Activated naive CD8-positive, alpha-beta T cell treated with anti-CD3 and anti-CD28 coated beads, Interleukin-2, amount 10 ng/mL, durations not matched to agents 7 days and 5 days (primary cell): ENCODE measurements around the gene SLC7A8. TPM values are rescaled to one million over a fixed set of nuclear protein-coding genes. Genes with fewer than 3 reads are reported as not detected.

Source experiments
- ATAC-seq: fragments of 150-1000 bp; cut with Tn5 transposase; one replicate; pipeline ENCODE4 v1.10.0; 2021; ENCODE audit warnings: low read depth, moderate library complexity
- POLR2A ChIA-PET: fragments of 350-600 bp; sonication (Branson Sonifier 250); formaldehyde crosslinking; loops from one replicate; lab custom pipeline; 2021; ENCODE audit warnings: antibody characterized with exemption; lab: Charles Lee
- DNase-seq: peaks from one replicate; pipeline ENCODE4 v3.0.0; 2021
- H3K27ac Mint-ChIP-seq: one replicate; pipeline ENCODE4 v1.8.0; 2022; ENCODE audit warnings: mild to moderate bottlenecking, mixed read lengths
- H3K27me3 Mint-ChIP-seq: one replicate; pipeline ENCODE4 v1.8.0; 2022; ENCODE audit warnings: mild to moderate bottlenecking, moderate library complexity, mixed read lengths
- H3K36me3 Mint-ChIP-seq: one replicate; pipeline ENCODE4 v1.8.0; 2021; ENCODE audit warnings: mild to moderate bottlenecking, mixed read lengths
- H3K4me1 Mint-ChIP-seq: one replicate; pipeline ENCODE4 v1.8.0; 2021; ENCODE audit warnings: mixed read lengths
- H3K4me3 Mint-ChIP-seq: one replicate; pipeline ENCODE4 v1.8.0; 2022; ENCODE audit warnings: mild to moderate bottlenecking, moderate library complexity, mixed read lengths
- H3K9me3 Mint-ChIP-seq: one replicate; pipeline ENCODE4 v1.8.0; 2021; ENCODE audit warnings: mixed read lengths
- total RNA-seq, 2 experiments: library from RNA; stranded (reverse); gene quantifications; one replicate each; pipeline ENCODE4 v1.2.3, GENCODE V29; 2021

Gene SLC7A8
- total RNA-seq, 2 experiments from 2014 or later, result 1.8 to 3.1 TPM

GRCh38 chr14:23127861-23128260, 55.6 kb downstream of the SLC7A8 start:
- DNase-seq, result no peak
- Mint-ChIP-seq H3K27ac (peak overlapping the region; percentile 52), H3K4me3 (no peak overlapping the region), H3K4me1 (peaks cover 9% of the 10 kb centered on the region), H3K27me3 (no peaks in the 10 kb centered on the region), H3K36me3 (no peaks in the 10 kb centered on the region), H3K9me3 (no peaks in the 10 kb centered on the region)
- ATAC-seq, result no peak
- POLR2A ChIA-PET, result no interaction called here

DNA sequence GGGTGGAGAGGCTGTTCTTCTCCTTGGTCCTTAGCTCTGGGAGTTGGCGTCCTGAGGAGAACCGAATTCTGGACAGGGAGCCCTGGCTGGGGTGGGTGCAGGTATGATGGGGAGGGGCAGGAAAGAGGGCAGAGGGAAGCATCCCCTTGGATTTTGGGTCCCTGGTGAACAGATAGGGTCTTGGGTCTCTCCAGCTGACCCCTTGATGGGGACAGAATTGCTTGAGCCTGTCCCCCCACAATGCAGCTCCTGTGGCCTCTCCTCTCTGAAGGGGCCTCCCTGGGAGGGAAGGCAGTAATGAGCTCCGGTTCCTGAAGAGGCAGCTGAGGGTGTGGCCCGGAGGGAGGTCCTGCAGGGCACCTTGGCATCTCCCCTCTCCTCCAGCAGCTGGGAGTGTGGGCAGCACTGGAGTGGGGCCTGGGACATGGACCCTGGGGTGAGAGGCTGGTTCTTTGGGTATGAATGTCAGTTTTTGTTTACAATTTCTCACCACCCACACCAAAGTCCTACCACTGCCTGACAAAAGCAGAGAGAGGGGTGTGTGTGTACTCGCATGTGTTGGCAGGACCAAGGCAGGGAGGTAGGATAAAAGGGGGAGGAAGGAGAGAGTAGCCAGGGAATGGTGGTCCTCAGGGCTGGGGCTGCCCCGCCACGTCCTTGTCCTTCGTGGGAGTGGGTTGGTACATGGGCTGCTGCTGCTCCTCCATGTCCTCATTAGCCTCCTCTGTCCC, 56.7 kb downstream of the SLC7A8 start:
- Mint-ChIP-seq H3K9me3 (no peaks in the 10 kb centered on the region), H3K4me1 (peaks cover 9% of the 10 kb centered on the region), H3K27me3 (no peaks in the 10 kb centered on the region), H3K4me3 (no peak overlapping the region), H3K27ac (no peak overlapping the region), H3K36me3 (no peaks in the 10 kb centered on the region)
- POLR2A ChIA-PET, result no interaction called here
- ATAC-seq (no peak), DNase-seq (no peak)

DNA sequence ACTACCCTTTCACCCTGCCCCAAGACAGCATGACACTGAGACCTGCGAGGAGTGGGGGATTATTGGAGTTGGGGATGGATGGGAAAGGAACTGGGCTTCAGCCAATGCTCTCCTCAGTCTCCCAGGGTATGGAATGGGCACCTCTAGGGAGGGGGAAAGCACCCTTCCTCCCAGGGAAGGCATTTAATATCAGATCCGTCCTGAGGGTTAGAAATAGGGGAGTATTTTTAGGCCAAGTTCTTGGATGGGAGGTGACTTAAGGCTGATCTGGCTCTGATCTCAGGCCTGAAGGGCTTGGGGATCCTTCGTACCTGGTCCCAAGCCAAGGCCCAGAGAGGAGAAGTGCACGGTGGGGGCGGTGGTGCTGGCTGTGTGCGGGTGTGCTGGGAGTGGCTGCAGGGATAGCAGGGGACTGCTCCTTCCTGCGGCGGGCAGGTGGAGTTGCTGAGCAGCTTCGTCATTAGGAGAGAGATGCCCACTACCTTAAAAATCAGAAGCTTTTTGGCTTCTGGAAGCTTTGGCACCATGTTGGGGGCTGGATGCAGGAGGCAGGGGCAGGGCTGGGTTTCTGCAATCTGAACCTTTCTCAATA, 57.4 kb downstream of the SLC7A8 start:
- Mint-ChIP-seq H3K9me3 (no peaks in the 10 kb centered on the region), H3K4me1 (peaks cover 15% of the 10 kb centered on the region), H3K27ac (no peak overlapping the region), H3K27me3 (no peaks in the 10 kb centered on the region), H3K36me3 (no peaks in the 10 kb centered on the region), H3K4me3 (no peak overlapping the region)
- no peak for DNase-seq
- no peak for ATAC-seq
- POLR2A ChIA-PET, result no interaction called here

DNA sequence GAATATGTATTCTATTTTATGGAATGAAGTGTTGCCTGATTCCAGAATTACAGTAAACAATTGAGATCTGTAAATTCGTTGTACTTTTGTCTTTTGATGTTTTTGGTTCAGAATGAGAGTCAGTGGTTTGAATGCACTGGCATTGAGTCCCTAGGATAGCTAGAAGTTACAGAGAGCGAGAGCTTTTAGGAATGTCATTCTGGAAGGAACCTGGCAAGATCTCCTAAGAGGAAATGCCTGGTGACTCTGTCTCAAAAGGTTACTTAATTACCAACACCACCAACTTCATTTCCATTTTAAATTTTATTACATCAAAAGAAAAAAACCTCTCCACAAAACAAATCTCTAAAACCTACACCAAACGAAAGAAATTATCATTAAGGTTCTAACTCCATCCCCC, 58.4 kb downstream of the SLC7A8 start:
- ATAC-seq (no peak), DNase-seq (no peak)
- Mint-ChIP-seq H3K27ac (no peak overlapping the region), H3K27me3 (no peaks in the 10 kb centered on the region), H3K36me3 (no peaks in the 10 kb centered on the region), H3K9me3 (no peaks in the 10 kb centered on the region), H3K4me1 (peaks cover 25% of the 10 kb centered on the region), H3K4me3 (no peak overlapping the region)
- POLR2A ChIA-PET, result interaction anchor here (0.9 kb wide), 1 partner anchor 57 kb away, joined by 3 read pairs; no protein-coding TSS in a partner anchor

DNA sequence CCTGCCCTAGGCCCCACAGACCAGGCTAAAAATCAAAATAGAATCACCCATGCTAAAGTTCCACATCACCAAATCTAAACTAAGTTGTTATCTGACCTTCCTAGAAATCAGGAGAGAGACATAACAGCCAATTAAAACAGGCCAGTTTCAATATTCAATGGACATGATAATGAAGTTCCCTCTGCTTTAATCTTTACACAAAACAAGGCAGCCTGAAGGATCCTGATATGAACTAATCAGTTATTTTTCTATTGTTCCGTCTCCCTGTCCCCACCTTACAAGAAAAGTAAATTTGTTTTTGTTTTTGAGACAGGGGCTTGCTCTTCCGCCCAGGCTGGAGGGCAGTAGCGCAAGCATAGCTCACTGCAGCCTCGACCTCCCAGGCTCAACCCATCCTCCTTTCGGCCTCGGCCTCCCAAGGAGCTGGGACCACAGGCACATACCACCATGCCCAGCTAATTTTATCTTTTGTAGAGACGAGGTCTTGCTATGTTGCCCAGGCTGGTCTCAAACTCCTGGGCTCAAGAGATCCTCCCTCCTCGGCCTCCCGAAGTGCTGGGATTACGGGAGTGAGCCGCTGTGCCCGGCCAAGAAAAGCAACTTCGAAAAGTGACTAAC, 59.0 kb downstream of the SLC7A8 start:
- Mint-ChIP-seq H3K4me1 (peaks cover 29% of the 10 kb centered on the region), H3K9me3 (no peaks in the 10 kb centered on the region), H3K27me3 (no peaks in the 10 kb centered on the region), H3K36me3 (no peaks in the 10 kb centered on the region), H3K4me3 (no peak overlapping the region), H3K27ac (no peak overlapping the region)
- POLR2A ChIA-PET, result interaction anchor here (0.9 kb wide), 1 partner anchor 58 kb away, joined by 3 read pairs; no protein-coding TSS in a partner anchor
- no peak for DNase-seq
- no peak for ATAC-seq

DNA sequence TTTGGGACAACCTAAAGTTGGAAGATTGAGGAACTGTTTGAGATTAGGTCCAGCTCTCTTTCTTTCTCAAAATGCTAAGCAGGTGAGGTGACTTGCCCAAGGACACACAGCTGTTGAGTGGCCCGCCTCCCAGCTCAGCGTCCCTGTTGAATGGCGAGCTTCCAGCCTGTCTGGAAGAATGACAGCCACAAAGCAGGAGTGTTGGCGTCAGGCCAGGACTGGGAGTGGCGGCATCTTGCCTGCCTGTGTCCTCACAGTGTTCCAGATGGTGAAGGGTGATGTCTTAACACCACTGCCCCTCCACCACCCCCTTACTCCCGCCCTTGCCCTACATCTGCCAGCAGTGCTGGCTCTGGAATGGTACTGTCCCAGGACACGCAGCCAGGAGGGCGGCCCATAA, 60.0 kb downstream of the SLC7A8 start:
- ATAC-seq (no peak), DNase-seq (no peak)
- POLR2A ChIA-PET, result no interaction called here
- Mint-ChIP-seq H3K9me3 (no peaks in the 10 kb centered on the region), H3K27ac (no peak overlapping the region), H3K4me3 (no peak overlapping the region), H3K36me3 (no peaks in the 10 kb centered on the region), H3K4me1 (peaks cover 32% of the 10 kb centered on the region), H3K27me3 (no peaks in the 10 kb centered on the region)

GRCh38 chr14:23122086-23122485, 61.4 kb downstream of the SLC7A8 start:
- Mint-ChIP-seq H3K4me1 (peaks cover 28% of the 10 kb centered on the region), H3K4me3 (no peak overlapping the region), H3K27me3 (no peaks in the 10 kb centered on the region), H3K36me3 (no peaks in the 10 kb centered on the region), H3K9me3 (no peaks in the 10 kb centered on the region), H3K27ac (no peak overlapping the region)
- no peak for DNase-seq
- no peak for ATAC-seq
- POLR2A ChIA-PET, result interaction anchor here (1.7 to 4.2 kb wide), 3 partner anchors 27 to 180 kb away, joined by 9 to 42 read pairs (median 15); partner anchors contain the start of genes ACIN1, C14orf119 and PPP1R3E

- peaks cover 28% of the 10 kb centered on the region for H3K4me1 Mint-ChIP-seq
- peak overlapping the region; percentile 96 for H3K27ac Mint-ChIP-seq
- ATAC-seq (no peak), DNase-seq (no peak)
- H3K36me3 Mint-ChIP-seq, result no peaks in the 10 kb centered on the region
- H3K27me3 Mint-ChIP-seq, result no peaks in the 10 kb centered on the region
- no peaks in the 10 kb centered on the region for H3K9me3 Mint-ChIP-seq
- peak overlapping the region; percentile 65 for H3K4me3 Mint-ChIP-seq
- POLR2A ChIA-PET, result interaction anchor here (0.6 to 4.2 kb wide), 6 partner anchors 26 to 181 kb away, joined by 3 to 42 read pairs (median 13); partner anchors contain the start of genes ACIN1, C14orf119, PPP1R3E and SLC7A8
Observed at GRCh38 chr14:23121361-23121771, 62.1 kb downstream of the SLC7A8 start.

GRCh38 chr14:23120541-23121251, 62.8 kb downstream of the SLC7A8 start:
- no peaks in the 10 kb centered on the region for H3K9me3 Mint-ChIP-seq

GRCh38 chr14:23119363-23120327, 63.8 kb downstream of the SLC7A8 start:
- ATAC-seq (peak; percentile 70), DNase-seq (peak; percentile 69)
- H3K27me3 Mint-ChIP-seq, result no peaks in the 10 kb centered on the region
- H3K36me3 Mint-ChIP-seq, result no peaks in the 10 kb centered on the region
- H3K4me3 Mint-ChIP-seq, result peak overlapping the region; percentile 65
- peak overlapping the region; percentile 96 for H3K27ac Mint-ChIP-seq
- peaks cover 28% of the 10 kb centered on the region for H3K4me1 Mint-ChIP-seq
- POLR2A ChIA-PET, result interaction anchor here (0.5 to 4.2 kb wide), 14 partner anchors 10 to 351 kb away, joined by 3 to 42 read pairs (median 4); partner anchors contain the start of genes ACIN1, C14orf119, PABPN1 and PPP1R3E
- no peaks in the 10 kb centered on the region for H3K9me3 Mint-ChIP-seq

More at GRCh38 chr14:23120541-23121251, 62.8 kb downstream of the SLC7A8 start:
- Mint-ChIP-seq H3K4me3 (peak overlapping the region; percentile 65), H3K36me3 (no peaks in the 10 kb centered on the region), H3K27ac (peak overlapping the region; percentile 96), H3K4me1 (peaks cover 28% of the 10 kb centered on the region), H3K27me3 (no peaks in the 10 kb centered on the region)
- POLR2A ChIA-PET, result interaction anchor here (0.6 to 4.2 kb wide), 11 partner anchors 11 to 200 kb away, joined by 3 to 42 read pairs (median 10); partner anchors contain the start of genes ACIN1, C14orf119, PABPN1 and PPP1R3E
- DNase-seq, result peak; percentile 82
- ATAC-seq, result peak; percentile 53

DNA sequence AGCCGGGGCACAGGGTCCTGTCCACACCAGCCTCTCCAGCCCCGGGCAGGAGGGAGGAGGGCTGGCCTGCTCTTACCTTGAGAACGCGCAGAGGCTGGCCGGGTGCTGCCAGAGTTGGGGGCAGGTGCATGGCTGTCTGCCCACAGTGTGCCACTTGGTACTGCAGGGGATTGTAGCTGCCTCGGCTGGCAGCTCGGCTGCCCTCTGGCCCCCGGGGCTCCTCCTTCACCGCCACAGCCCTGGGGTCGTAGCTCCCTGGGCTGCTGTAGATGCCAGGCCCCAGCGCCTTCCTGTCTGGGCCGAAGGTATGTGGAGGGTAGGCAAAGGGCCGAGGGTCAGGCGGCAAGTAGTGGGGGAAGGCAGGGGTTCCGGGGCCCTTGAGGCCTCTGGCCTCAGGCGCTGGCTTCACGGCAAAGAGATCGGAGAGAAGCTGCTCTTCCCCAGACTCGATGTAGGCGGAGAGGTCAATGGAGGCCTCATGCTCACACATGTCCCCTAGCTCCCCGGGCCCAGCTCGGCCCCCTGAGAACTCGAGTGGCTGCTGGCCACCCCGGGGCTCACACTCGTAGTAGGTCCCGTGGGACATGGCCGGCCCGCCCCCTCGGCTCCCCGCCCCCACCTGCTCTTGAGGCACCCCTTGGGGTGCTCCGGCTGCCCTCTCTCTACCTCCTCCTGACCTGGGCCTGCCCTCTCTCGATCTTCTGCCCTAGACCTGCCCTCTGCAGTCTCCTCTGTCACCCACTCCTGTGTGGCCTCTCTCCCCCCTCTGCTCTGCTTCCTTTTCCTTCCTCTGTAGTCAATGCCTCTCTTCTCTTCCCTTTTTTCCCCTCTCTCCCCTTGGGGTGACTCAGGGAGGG, 64.7 kb downstream of the SLC7A8 start, which contains the start of gene CEBPE:
CEBPE (minus strand) TSS at position 750 of the 857 bp plus-strand sequence; CDS start at position 586, 164 bp downstream.
- Mint-ChIP-seq H3K4me1 (peaks cover 32% of the 10 kb centered on the region), H3K27me3 (peaks cover 2% of the 10 kb centered on the region), H3K27ac (peak within 1 kb of the TSS; percentile 96), H3K36me3 (no peaks in the 10 kb centered on the region), H3K9me3 (no peaks in the 10 kb centered on the region), H3K4me3 (peak within 1 kb of the TSS; percentile 65)
- POLR2A ChIA-PET, result interaction anchor here (1.0 to 4.2 kb wide), 7 partner anchors 9 to 202 kb away, joined by 3 to 42 read pairs (median 11); partner anchors contain the start of genes ACIN1, C14orf119, PABPN1 and PPP1R3E
- no peak for ATAC-seq
- DNase-seq, result no peak
